ENCODE data around the gene HNRNPH2. TPM values are rescaled to one million over a fixed set of nuclear protein-coding genes. Genes with fewer than 3 reads are reported as not detected.

The HNRNPH2 gene
- total and polyA plus RNA-seq, 9 donors, result 46.4 to 79.6 (median 63.3) TPM

DNA sequence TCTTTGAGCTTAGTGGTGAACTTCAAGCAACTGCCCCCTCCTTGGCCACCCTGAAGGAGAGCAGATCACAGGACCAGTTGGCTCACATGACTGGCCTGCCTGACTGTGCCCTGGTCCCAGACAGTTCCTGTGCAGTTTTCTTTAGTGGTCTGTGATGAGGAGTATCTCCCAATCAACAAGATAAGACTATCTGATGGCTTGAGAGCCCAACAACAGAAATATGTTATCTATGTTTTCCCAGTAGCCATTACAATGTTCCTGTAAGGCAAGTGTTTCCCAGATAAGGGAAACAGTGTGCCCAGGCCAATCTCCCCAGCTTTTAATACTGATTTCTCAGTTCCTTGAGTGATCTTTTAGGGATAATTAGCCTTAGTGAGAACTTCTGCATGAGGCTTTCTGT is 45.3 kb upstream of the HNRNPH2 start:
- TF ChIP-seq POLR2A (IDR thresholded peaks at IDR 0.05) (no peak), EP300 (IDR thresholded peaks at IDR 0.05) (no peak)
- TF ChIP-seq, protein P1, sequence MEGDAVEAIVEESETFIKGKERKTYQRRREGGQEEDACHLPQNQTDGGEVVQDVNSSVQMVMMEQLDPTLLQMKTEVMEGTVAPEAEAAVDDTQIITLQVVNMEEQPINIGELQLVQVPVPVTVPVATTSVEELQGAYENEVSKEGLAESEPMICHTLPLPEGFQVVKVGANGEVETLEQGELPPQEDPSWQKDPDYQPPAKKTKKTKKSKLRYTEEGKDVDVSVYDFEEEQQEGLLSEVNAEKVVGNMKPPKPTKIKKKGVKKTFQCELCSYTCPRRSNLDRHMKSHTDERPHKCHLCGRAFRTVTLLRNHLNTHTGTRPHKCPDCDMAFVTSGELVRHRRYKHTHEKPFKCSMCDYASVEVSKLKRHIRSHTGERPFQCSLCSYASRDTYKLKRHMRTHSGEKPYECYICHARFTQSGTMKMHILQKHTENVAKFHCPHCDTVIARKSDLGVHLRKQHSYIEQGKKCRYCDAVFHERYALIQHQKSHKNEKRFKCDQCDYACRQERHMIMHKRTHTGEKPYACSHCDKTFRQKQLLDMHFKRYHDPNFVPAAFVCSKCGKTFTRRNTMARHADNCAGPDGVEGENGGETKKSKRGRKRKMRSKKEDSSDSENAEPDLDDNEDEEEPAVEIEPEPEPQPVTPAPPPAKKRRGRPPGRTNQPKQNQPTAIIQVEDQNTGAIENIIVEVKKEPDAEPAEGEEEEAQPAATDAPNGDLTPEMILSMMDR (IDR thresholded peaks at IDR 0.05), result no peak
- DNase-seq, result no peak
- Histone ChIP-seq H3K9me3 (peaks cover 0 to 1% of the 10 kb centered on the region in 2 donors), H3K36me3 (no peaks in the 10 kb centered on the region), H3K27me3 (no peaks in the 10 kb centered on the region), H3K4me3 (no peak overlapping the region), H3K27ac (no peak overlapping the region), H3K4me1 (ENCODE audit: insufficient read depth) (no peaks in the 10 kb centered on the region)
- intact Hi-C loops (cut with DNase I), result no loop called here

DNA sequence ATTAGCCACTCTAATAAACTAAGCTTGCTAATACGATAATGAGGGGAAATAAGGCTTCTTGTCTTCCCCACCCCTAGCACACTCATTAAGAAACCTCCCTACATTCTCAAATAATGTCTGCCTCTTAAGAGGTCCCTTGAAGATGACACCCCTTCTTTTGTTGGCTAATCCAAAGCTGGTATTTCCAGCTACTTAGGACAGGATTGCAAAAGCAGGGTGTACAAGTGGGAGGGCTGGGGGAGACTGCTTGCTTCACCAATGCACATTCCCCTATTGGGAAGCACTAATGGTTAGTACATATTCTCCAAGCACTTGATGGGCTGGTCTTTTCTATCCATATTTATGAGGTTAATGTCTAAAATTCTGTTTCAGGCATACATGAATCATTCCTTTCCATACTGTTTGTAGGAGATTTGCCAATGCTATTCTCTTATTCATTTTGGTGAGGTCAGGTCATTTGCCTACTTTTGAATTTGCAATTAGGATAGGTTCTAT is 42.7 kb upstream of the HNRNPH2 start:
- intact Hi-C loops (cut with DNase I), result no loop called here
- 75 to 91% (median 76%) methylated on average over 1 of the region's 1 CpG for WGBS, 3 donors
- H3K36me3 ChIP-seq, result no peaks in the 10 kb centered on the region
- H3K27me3 ChIP-seq, result no peaks in the 10 kb centered on the region
- no peak overlapping the region for H3K4me3 ChIP-seq
- H3K4me1 ChIP-seq (ENCODE audit: insufficient read depth), result no peaks in the 10 kb centered on the region
- H3K27ac ChIP-seq, result no peak overlapping the region
- TF ChIP-seq, protein P1 (IDR thresholded peaks at IDR 0.05), result no peak
- TF ChIP-seq EP300 (IDR thresholded peaks at IDR 0.05) (no peak), POLR2A (IDR thresholded peaks at IDR 0.05) (no peak)
- no peak for DNase-seq
- peaks cover 0 to 3% of the 10 kb centered on the region in 2 donors for H3K9me3 ChIP-seq

DNA sequence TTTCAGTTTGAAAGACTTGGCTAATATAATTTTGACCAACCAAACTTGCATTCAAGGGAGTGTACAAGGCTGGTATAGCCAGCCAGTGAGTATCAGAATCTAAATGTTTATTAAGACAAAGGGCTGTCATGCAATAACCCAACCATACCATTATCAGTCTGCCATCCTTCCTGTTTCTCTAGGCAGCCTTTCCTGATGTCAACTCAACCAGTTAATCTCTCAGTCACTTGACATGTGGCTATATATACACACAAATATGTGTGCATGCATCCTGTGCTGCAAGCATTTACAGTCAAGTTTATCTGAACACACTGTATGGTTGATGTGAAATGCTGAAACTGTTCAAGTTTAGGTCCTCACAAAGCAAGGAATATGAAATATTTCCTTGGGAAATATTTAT is 39.2 kb upstream of the HNRNPH2 start:
- H3K27ac ChIP-seq, result no peak overlapping the region
- TF ChIP-seq, protein P1 (IDR thresholded peaks at IDR 0.05), result no peak
- TF ChIP-seq EP300 (IDR thresholded peaks at IDR 0.05) (no peak), POLR2A (IDR thresholded peaks at IDR 0.05) (no peak)
- DNase-seq, result no peak
- H3K4me3 ChIP-seq, result no peak overlapping the region
- intact Hi-C loops (cut with DNase I), result no loop called here
- peaks cover 0 to 3% of the 10 kb centered on the region in 2 donors for H3K9me3 ChIP-seq
- H3K36me3 ChIP-seq, result no peaks in the 10 kb centered on the region
- H3K27me3 ChIP-seq, result no peaks in the 10 kb centered on the region
- no peaks in the 10 kb centered on the region for H3K4me1 ChIP-seq (ENCODE audit: insufficient read depth)

DNA sequence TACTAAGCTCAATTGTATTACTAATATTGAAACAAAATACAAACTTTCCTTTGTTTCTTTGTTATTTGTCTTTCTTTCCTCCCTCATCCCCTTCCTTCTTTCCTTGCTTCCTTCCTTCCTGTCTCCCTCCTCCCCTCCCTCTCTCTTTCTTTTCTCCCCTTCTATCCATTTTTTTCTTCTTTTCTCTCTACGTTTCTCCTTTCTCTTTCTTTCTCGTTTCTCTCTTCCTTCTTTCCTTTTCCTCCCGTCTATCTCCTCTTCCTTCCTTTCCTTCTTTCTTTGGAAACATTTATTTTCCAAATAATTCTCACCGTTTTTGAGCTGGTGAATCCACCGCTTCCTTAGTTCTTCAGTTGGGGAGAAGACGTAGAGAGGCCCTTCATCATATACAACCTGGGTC is 38.3 kb upstream of the HNRNPH2 start:
- DNase-seq, result no peak
- H3K27ac ChIP-seq, result no peak overlapping the region
- no peaks in the 10 kb centered on the region for H3K4me1 ChIP-seq (ENCODE audit: insufficient read depth)
- H3K27me3 ChIP-seq, result no peaks in the 10 kb centered on the region
- intact Hi-C loops (cut with DNase I), result no loop called here
- TF ChIP-seq EP300 (IDR thresholded peaks at IDR 0.05), result no peak
- TF ChIP-seq, protein P1 (IDR thresholded peaks at IDR 0.05), result no peak
- no peak for TF ChIP-seq POLR2A (IDR thresholded peaks at IDR 0.05)
- no peaks in the 10 kb centered on the region for H3K36me3 ChIP-seq
- no peak overlapping the region for H3K4me3 ChIP-seq
- 61 to 64% (median 62%) methylated on average over 6 of the region's 6 CpGs for WGBS, 3 donors
- peaks cover 0 to 3% of the 10 kb centered on the region in 2 donors for H3K9me3 ChIP-seq
